Left lung (tissue), 10 donors: ENCODE results near the gene DHX35. TPM values are rescaled to one million over a fixed set of nuclear protein-coding genes. Genes with fewer than 3 reads are reported as not detected.

Experiments
- ATAC-seq: fragments of 200-7000 bp; cut with Tn5 transposase; one replicate; pipeline ENCODE4 v1.9.1; 2020; ENCODE audit warnings: moderate library complexity
- DNase-seq, 4 donors: peaks; one replicate each; pipeline ENCODE4 v3.0.0-alpha.2; 2013 to 2020
- H3K27ac ChIP-seq, 2 donors: fragments of 200-600 bp; sonication (generic) in 1 of 2; one replicate each; pipeline versions ENCODE4 v1.5.0 to v1.8.0; 2020 to 2021
- H3K27me3 ChIP-seq, 2 donors: fragments of 200-600 bp; sonication (generic) in 1 of 2; one replicate each; pipeline versions ENCODE4 v1.5.0 to v1.8.0; 2020 to 2021
- H3K36me3 ChIP-seq, 2 donors: fragments of 200-600 bp; sonication (generic) in 1 of 2; one replicate each; pipeline versions ENCODE4 v1.5.0 to v1.8.0; 2020 to 2021
- H3K4me1 ChIP-seq, 2 donors: fragments of 200-600 bp; one replicate each; pipeline ENCODE4 v1.8.0; 2021
- H3K4me3 ChIP-seq, 2 donors: fragments of 200-600 bp; sonication (generic) in 1 of 2; one replicate each; pipeline versions ENCODE4 v1.5.0 to v1.8.0; 2020 to 2021; ENCODE audit warnings: mild to moderate bottlenecking in 1 of 2
- H3K9me3 ChIP-seq, 2 donors: fragments of 200-600 bp; sonication (generic) in 1 of 2; one replicate each; pipeline versions ENCODE4 v1.5.0 to v1.8.0; 2020 to 2021
- intact Hi-C, 2 donors: fragments of 100-400 bp; cut with DNase I; formaldehyde crosslinking; loops; one replicate each; pipeline versions ENCODE4 v1.11.2 to v1.14.2; 2022
- polyA plus RNA-seq, 6 donors: library from polyadenylated mRNA; unstranded; fragments of 120-200 nt; gene quantifications; one replicate each; pipeline ENCODE4 v1.2.1, GENCODE V29; 2013; ENCODE audit not compliant: insufficient read length in 6 of 6
- total RNA-seq, 2 donors: library from RNA; stranded (reverse); fragmentation: NEBNext Ultra II Directional; extraction: Animal tissue kit (Norgen Biotek cat#: 25700); gene quantifications; one replicate each; pipeline ENCODE4 v1.2.1, GENCODE V29; 2021
- TF ChIP-seq, protein P1 (sequence below), 2 donors: fragments of 200-600 bp; sonication (generic) in 1 of 2; IDR thresholded peaks; one replicate each; pipeline versions ENCODE4 v1.5.0 to v1.8.0; 2021; ENCODE audit warnings: antibody characterized with exemption in 2 of 2
- donor health status: DM: no; HTN: yes; CAD: no.
- donor health status: DM: no; HTN: no; CAD: no.

Gene DHX35
- total and polyA plus RNA-seq, 8 donors: 7.5 to 17.7 (median 16.4) TPM

DNA sequence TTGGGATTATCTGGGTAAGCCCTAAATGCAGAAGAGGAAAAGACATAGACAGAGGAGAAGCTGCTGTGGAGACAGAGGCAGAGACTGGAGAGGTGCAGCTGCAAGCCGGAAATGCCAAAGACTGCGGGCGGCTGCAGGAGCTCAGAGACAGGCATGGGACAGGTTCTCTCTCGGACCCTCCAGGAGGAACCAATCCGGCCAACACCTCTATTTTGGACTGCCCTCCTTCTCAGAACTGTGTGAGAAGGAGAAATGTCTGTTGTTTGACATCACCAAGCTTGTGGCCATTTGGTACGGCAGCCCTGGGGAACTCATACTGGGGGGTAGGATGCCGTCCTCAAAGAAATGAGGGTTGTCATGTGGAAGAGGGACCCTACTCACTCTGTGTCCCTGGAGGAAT lies 95.0 kb downstream of the DHX35 start:
- intact Hi-C loops: no loop called here
- H3K4me3 ChIP-seq: no peak overlapping the region
- peaks cover 0 to 10% of the 10 kb centered on the region in 2 donors for H3K27me3 ChIP-seq
- H3K4me1 ChIP-seq: no peaks in the 10 kb centered on the region
- no peaks in the 10 kb centered on the region for H3K9me3 ChIP-seq
- no peak for ATAC-seq
- no peak overlapping the region for H3K27ac ChIP-seq
- no peak for DNase-seq
- TF ChIP-seq, protein P1, sequence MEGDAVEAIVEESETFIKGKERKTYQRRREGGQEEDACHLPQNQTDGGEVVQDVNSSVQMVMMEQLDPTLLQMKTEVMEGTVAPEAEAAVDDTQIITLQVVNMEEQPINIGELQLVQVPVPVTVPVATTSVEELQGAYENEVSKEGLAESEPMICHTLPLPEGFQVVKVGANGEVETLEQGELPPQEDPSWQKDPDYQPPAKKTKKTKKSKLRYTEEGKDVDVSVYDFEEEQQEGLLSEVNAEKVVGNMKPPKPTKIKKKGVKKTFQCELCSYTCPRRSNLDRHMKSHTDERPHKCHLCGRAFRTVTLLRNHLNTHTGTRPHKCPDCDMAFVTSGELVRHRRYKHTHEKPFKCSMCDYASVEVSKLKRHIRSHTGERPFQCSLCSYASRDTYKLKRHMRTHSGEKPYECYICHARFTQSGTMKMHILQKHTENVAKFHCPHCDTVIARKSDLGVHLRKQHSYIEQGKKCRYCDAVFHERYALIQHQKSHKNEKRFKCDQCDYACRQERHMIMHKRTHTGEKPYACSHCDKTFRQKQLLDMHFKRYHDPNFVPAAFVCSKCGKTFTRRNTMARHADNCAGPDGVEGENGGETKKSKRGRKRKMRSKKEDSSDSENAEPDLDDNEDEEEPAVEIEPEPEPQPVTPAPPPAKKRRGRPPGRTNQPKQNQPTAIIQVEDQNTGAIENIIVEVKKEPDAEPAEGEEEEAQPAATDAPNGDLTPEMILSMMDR (IDR thresholded peaks at IDR 0.05): no peak
- H3K36me3 ChIP-seq: no peaks in the 10 kb centered on the region

DNA sequence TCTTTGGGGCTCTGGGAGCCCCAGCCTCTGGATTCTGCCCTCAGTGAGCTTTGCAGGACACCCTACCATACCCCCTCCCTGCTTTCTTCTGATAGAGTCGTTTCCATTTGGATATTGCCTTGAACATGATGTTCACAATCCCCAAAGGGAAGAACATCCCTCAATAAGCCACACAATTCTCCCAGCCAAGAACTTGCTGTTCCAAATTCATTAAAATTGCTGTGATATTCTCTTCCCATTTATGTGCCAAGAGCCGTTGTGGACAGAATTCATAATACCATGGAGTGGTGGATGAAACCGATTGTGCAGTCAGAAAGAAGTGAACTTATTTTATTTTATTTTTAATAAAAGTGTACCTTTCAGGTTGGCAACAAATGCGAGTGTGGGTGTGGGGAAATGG lies 95.8 kb downstream of the DHX35 start:
- Histone ChIP-seq H3K4me3 (no peak overlapping the region), H3K27ac (no peak overlapping the region), H3K4me1 (no peaks in the 10 kb centered on the region), H3K27me3 (peaks cover 0 to 6% of the 10 kb centered on the region in 2 donors), H3K9me3 (no peaks in the 10 kb centered on the region), H3K36me3 (no peaks in the 10 kb centered on the region)
- ATAC-seq (no peak), DNase-seq (no peak)
- TF ChIP-seq, protein P1 (IDR thresholded peaks at IDR 0.05): no peak
- intact Hi-C loops: no loop called here

DNA sequence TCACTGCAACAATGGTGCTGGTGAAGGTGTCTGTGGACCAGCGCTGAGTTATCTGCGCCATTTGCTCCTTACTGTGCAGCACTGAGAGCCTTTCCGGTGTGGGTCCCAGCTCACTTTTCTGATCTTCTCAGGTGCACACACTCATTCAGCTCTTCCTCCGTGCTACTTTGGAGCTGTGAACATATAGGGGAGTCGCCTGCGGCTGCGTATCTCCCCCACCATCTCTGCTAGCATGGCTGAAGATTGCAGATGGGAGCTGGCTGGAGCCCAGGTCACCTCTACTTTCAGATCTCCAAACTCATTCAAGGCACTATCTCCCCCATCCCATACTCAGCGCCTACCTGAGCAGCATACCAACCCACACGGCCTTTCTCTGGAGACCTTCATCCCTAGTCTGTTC lies 96.9 kb downstream of the DHX35 start:
- TF ChIP-seq, protein P1 (IDR thresholded peaks at IDR 0.05): no peak
- ATAC-seq (no peak), DNase-seq (no peak)
- no peak overlapping the region for H3K27ac ChIP-seq
- H3K4me3 ChIP-seq: no peak overlapping the region
- no peaks in the 10 kb centered on the region for H3K36me3 ChIP-seq
- H3K9me3 ChIP-seq: no peaks in the 10 kb centered on the region
- peaks cover 0 to 5% of the 10 kb centered on the region in 2 donors for H3K27me3 ChIP-seq
- H3K4me1 ChIP-seq: no peaks in the 10 kb centered on the region
- intact Hi-C loops: no loop called here

DNA sequence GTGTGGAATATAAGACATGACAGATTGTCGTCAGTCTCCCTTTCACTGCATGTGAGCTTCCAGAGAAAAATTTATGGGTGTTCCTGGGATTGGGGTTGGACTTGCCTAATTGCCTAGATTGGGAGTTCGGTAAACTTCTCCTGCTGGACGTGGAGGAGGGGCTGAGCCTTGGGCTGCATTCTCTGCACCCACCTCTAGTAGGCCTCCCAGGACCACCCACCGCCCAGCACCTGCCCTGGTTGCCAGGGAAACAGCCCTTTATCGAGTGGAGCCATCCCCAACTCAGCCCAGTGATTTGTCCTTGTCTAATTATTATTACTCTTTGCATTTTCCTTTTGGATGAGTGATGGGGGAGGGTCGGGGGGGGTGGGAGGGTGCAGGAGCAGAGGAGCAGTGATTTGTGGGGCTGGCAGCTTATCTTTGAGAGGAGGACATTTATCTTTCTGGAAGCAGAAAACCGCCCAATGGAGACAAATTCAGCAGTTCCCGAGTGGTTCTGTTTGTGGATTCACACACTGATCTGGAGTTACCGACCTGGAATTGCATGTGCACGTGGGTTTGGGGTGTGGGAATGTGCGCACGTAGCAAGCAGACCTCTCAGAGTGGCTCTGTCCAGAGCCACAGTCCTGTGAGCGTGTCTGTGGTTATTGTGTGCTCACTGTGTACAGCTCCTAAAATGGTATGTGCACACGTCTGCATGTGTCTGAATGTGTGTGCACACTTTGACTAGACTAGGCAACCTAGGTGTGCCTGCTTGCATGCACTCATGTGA lies 104.5 kb downstream of the DHX35 start:
- intact Hi-C loops: no loop called here
- no peak overlapping the region for H3K4me3 ChIP-seq
- TF ChIP-seq, protein P1 (IDR thresholded peaks at IDR 0.05): no peak
- no peaks in the 10 kb centered on the region for H3K4me1 ChIP-seq
- H3K27me3 ChIP-seq: peaks cover 0 to 11% of the 10 kb centered on the region in 2 donors
- ATAC-seq (no peak), DNase-seq (no peak)
- H3K9me3 ChIP-seq: peaks cover 0 to 5% of the 10 kb centered on the region in 2 donors
- H3K36me3 ChIP-seq: no peaks in the 10 kb centered on the region
- no peak overlapping the region for H3K27ac ChIP-seq

DNA sequence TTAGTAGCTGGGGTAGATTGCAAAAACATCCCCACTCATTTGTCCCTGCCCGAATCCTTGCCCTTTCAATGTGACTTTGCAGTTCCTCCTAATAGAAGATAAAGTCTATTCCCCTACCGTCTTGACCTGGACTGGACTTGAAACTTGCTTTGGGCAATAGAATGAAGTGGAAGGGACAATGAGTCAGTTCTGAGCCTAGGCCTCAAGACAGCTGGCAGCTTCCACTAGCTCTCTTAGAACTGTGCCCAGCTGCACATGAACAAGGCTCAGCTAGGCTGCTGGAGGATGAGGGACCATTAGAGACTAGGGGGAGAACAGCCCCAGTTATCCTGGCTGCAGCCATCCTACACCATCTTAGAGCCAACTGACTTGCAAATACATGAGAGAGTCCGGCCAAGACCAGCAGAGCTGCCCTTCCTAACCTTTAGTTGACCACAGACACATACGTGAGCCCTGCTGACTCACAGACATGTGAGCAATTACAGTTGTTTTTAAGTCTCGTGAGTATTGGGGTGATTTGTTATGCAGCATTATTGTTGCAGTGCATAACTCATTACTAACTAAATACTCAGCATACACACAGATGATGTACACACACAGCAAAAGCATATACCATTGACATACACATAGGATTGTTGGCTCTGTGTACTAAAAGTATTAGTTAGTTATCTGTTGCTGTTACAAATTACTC lies 105.5 kb downstream of the DHX35 start:
- no peaks in the 10 kb centered on the region for H3K36me3 ChIP-seq
- peaks cover 0 to 5% of the 10 kb centered on the region in 2 donors for H3K9me3 ChIP-seq
- no peak for DNase-seq
- H3K4me1 ChIP-seq: no peaks in the 10 kb centered on the region
- TF ChIP-seq, protein P1 (IDR thresholded peaks at IDR 0.05): no peak
- H3K27ac ChIP-seq: no peak overlapping the region
- intact Hi-C loops: no loop called here
- peaks cover 0 to 21% of the 10 kb centered on the region in 2 donors for H3K27me3 ChIP-seq
- ATAC-seq: no peak
- no peak overlapping the region for H3K4me3 ChIP-seq
